ENCODE results near the gene ZNF773.

GRCh38 chr19:57546513-57546912 lies 46.8 kb downstream of the ZNF773 start:
- TF ChIP-seq POLR2A (IDR thresholded peaks at IDR 0.05) (no peak), CTCF (IDR thresholded peaks at IDR 0.05 in 4 of 5, conservative IDR thresholded peaks at IDR 0.05 in 1 of 5) (no peak)

Data from gastrocnemius medialis (tissue), 4 donors.